HG02798 (cell line): ENCODE data around the gene APOM.
A peak's percentile ranks its signal among the peaks of the same experiment; 100 is the strongest.

Experiments used
- ATAC-seq: cut with Tn5 transposase; IDR thresholded peaks from one replicate; pipeline ENCODE4 v1.9.1; 2021; ENCODE audit warnings: mild to moderate bottlenecking; ENCODE audit not compliant: unreplicated experiment, poor library complexity

APOM gene

GRCh38 chr6:31676322-31676903 is 20.7 kb downstream of the APOM start:
- no peak for ATAC-seq

DNA sequence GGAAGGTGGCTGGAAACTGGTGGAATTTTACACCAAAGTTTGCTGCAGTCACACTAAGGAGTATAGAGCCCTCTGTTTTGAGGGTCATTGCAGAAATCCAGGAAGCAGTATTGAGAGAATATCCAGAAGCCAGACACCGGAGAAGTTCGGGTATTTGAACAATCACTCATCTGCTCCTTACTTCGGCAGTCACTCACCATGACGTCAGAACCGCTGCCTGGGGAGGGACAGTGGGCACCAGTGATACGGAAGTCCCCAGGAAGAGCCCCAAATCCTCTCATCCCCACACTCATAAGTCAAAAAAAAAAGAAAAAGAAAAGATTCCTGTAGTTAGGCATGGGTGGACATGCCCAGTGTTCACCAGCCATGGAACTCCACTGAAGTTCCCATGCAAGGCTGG is 21.2 kb downstream of the APOM start:
- no peak for ATAC-seq

DNA sequence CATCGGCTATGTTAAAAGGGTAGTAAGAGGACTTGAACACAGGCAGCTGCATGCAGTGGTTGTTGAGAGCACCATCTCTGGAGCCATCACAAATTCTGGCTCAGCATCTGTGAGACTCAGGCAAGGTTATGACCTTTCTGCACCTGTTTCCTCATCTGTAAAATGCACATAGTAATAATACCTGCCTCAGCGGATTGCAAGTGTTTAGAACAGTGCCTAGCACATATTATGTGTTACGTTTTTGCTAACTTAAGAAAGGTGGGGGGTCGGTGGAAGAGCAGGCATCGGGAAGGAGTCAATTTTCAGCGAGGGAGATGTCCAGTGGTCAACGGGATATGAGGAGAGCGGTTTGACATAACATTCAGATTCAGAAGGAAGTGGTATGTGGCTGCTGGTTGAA is 22.3 kb downstream of the APOM start:
- ATAC-seq: no peak

DNA sequence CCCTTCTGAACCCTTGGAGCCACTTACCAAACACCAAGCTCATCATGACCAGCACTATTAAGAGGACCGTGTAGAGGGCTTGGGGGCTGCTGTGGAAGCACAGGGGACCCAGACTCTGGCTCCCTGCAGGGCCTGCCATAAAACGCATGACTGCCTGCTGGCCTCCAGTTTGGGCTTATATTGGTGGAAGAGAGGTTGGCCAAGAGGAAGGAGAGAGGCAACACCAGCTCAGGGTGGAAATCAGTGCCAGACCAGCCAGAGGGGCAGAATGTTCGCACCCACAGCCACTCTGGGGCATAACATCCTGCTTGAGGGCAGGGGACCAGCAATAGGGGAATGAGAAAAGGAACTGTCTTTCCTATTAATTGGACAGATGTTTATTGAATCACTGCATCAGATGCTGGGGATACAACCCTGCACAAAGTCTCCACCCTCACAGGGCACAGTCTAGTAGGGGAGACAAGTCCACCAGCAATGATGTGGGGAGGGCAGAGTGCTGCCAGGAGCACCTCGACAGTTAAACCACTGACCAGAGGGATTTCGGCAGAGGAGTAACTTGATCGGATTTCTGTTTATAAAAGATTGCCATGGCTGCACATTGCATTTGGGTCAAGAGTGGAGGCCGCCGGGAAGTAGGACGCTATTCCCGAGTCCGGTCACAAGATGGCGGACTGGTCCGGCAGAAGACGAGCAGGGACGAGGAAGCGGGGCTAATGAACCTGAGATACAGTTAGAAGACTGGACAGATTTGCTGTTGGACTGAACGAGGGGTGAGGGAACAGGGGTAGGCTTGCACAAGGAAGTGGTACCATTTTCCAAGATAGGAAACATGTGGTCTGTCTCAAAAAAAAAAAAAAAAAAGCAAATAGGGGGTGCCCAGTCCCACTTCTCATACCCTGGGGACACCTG is 24.8 kb downstream of the APOM start, which contains the start of gene LY6G5C:
Gene LY6G5C (minus strand): TSS at position 842 of the 909 bp plus-strand sequence. CDS start 694 bp downstream, at position 148.
- peak; percentile 54 for ATAC-seq

GRCh38 chr6:31681135-31681671 is 25.5 kb downstream of the APOM start:
- peak; percentile 33 for ATAC-seq

DNA sequence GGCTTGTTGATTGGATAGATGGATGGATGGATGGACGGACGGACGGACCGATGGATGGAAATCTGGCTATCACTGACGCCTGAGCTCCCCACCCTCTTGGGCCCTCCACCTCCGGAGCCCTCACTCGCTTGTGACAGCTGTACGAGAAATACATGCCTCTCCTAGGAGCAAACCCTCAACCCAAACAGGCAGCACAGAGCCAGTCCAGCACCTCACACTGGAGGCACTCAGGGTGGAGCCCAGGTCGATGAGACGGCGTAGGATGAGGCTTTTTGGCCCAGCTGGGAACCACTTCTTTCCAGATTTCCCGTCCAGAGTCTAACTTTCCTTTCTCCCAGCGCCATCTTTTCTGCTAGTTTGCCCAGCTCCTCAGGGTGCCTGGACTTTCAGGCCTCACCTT is 27.9 kb downstream of the APOM start:
- ATAC-seq: no peak

DNA sequence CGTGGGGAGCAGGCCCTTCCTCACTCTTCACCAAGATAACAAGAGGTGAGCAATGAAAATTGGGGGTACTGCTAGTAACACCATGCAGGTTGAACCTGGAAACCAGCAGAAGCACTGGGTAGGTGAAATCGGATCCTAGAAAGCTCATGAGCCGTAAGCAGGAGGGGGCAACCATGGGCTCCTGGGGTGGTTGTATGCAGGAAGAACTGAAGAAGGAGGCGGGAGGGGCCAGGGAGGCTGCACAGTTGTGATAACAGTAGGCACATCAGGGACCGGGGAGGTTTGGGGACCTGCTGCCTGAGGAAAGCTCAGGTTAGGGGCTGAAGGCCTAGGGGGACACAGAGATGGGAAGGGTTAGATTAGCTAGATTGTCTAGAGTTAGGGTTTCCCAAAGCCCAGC is 30.8 kb downstream of the APOM start:
- no peak for ATAC-seq

GRCh38 chr6:31687321-31687720 is 31.6 kb downstream of the APOM start:
- ATAC-seq: no peak

DNA sequence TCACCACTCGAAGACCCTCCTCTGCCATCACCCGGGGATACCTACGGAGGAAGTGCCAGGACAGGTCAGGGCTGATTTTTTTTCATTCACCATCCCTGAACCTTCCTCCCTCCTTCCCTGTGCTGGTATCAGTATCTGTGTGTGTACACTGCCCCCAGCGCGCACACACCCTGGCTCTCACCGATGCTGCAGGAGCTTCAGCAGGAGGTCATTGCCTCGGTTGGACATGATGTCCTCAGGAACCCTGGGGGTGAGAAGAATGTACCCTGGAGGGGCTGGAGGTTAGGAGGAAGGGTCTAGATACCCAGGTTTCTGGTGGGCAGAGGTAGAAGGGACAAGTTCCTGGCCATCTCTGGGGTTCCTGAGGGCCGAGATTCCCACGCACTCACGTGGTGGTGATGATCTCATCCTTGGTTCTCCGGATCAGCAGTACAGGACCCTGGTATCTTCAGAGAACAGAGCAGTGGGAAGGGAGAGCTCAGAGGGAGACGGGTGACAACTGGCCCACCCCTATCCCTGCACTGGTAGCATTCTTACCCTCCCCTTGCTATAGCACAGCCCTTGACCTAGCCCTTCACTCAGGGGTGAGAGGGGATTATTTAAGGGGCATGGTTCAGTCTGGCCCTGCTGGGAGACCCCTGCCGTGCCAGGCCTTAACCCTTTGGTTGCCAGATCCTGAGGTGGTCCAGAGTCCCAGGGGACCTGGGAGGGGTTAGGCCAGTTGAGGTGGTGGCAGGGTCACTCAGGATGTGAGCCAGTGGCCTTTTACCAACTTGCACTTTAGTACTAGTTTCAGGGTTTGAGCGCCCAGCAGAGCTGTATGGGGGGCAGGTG is 32.4 kb downstream of the APOM start:
- no peak for ATAC-seq

- no peak for ATAC-seq
Measured at GRCh38 chr6:31689249-31690110, 33.8 kb downstream of the APOM start.

- ATAC-seq: no peak
Measured at GRCh38 chr6:31690231-31691077, 34.8 kb downstream of the APOM start.

DNA sequence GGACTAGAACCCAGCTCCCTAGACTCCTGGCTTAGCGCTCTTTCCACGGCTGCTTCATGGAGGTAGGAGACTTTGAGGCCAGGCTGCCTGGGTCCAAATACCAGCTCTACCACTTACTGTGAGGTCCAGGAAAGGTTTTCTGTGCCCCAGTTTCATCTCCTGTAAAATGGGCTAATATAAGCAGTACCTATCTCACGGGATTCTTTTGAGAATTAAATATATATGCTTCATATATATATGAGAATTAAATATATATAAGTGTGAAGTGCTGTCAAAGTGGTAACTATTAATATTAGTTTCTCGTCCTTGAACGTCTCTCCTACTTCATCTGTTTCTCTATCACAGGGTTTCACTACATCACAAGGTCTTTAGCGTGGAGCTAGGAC is 35.4 kb downstream of the APOM start:
- no peak for ATAC-seq

- ATAC-seq: no peak
Measured at GRCh38 chr6:31691564-31692108, 35.9 kb downstream of the APOM start.

DNA sequence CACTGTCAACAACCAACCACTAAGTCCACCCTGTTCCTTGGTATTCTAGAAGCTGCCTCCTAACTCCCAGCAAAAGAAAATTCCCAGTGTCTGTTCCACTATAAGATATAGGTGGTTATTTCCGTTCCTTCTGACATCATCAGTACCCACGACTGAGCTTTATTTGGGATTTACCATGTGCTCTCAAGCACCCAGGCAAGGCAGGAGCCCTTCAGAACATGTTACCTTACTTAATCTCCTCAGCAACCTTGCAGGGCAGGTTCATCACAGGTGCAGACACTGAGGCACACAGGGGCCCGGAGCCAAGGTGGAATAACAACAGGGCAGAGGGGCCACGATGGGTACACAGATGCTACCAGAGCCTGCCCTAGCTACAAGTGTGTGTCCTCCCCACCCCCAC is 36.7 kb downstream of the APOM start:
- no peak for ATAC-seq

- ATAC-seq: no peak
Measured at GRCh38 chr6:31692886-31693285, 37.2 kb downstream of the APOM start.

DNA sequence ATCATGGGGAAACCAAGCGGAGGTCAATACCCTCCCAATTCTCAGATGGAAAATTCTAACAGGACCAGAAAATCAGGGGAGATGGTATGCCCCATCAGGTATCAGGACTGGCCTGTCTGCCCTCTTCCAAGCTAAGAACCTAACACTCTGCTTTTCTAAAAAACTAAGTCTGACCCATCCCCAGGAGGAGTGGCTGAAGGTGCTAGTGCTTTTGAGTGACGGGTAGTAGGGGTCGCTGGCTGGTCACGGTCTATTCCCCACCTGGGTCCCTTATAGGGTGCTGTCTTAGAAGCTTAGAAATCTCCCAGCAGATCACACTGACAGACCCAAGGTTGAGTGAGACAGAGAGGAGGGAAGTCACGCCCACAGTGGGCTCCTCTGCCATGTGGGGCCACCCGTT is 37.8 kb downstream of the APOM start:
- ATAC-seq: no peak

GRCh38 chr6:31697555-31697954 is 41.9 kb downstream of the APOM start:
- no peak for ATAC-seq

DNA sequence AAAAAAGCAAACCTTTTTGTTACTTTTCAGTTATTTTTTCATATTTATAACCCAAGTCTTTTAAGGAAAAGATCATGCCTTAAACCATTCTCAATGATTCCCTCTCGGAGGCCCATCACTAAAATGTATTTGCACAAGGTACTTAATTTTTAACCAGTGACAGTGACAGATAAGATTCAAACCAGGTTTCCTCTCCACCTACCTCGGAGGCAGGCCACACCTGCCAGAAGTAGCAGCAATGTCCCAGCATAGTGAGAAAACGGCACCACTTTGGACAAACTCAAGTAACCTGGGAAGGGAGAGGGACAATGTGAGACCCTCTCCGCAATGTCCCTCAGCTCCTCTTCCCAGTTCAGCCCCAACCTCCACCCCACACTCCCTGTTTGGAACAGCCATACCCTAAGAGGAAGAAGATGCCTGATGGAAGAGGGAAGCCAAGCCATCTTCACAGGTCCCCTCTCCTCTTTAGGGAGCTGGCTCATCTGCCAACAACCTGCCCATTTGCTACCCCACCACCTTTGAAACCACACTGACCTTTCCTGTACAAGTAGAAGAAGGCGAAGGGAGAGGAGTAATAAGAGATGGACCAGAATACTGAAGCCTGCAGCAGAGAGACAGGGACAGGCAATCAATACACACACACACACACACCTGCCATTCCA is 45.2 kb downstream of the APOM start:
- no peak for ATAC-seq
